Gastrocnemius medialis (tissue), 4 donors: ENCODE measurements around the gene TRIM37.

Experiments used
- POLR2A ChIP-seq, 2 donors: fragments of 450-650 bp; IDR thresholded peaks; one replicate each; pipeline ENCODE4 v1.6.1; 2017; ENCODE audit warnings: antibody characterized with exemption in 2 of 2, mild to moderate bottlenecking in 2 of 2, moderate library complexity in 2 of 2
- TF ChIP-seq, protein P1 (sequence below), 5 experiments: fragments of 450-650 bp in 3 of 5; fragments of 200-600 bp in 2 of 5; sonication (generic) in 2 of 5; IDR thresholded peaks in 4 of 5; conservative IDR thresholded peaks in 1 of 5; 1 replicate in 4 of 5; 2 replicates in 1 of 5; pipeline ENCODE4 v1.5.1; 2016 to 2019; ENCODE audit warnings: antibody characterized with exemption in 5 of 5, mild to moderate bottlenecking in 3 of 5, moderate library complexity in 3 of 5

DNA sequence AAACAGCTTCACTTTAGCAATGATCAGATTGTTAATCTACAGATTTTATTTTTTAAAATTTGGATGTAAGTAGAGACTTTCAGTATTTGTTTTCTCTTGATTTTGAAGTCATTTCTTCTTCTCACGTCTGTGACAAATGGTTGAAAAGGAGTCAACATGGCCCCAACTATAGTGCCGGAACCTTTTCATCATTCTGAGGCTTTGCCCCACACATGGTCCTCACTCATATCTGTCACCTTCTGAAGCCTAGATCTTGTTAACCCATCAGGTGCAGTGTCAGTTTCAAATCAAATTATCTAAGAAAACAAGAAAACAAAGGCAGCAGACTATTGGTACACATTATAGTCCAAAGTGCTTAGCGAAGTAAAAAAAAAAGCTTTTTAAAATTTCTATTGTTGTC, 124.1 kb downstream of the TRIM37 start:
- no peak for TF ChIP-seq POLR2A (IDR thresholded peaks at IDR 0.05)
- TF ChIP-seq, protein P1, sequence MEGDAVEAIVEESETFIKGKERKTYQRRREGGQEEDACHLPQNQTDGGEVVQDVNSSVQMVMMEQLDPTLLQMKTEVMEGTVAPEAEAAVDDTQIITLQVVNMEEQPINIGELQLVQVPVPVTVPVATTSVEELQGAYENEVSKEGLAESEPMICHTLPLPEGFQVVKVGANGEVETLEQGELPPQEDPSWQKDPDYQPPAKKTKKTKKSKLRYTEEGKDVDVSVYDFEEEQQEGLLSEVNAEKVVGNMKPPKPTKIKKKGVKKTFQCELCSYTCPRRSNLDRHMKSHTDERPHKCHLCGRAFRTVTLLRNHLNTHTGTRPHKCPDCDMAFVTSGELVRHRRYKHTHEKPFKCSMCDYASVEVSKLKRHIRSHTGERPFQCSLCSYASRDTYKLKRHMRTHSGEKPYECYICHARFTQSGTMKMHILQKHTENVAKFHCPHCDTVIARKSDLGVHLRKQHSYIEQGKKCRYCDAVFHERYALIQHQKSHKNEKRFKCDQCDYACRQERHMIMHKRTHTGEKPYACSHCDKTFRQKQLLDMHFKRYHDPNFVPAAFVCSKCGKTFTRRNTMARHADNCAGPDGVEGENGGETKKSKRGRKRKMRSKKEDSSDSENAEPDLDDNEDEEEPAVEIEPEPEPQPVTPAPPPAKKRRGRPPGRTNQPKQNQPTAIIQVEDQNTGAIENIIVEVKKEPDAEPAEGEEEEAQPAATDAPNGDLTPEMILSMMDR (IDR thresholded peaks at IDR 0.05 in 4 of 5, conservative IDR thresholded peaks at IDR 0.05 in 1 of 5) = no peak
